NCI-H524 treated with DMSO at 0.1 percent for 48 hours (cell line): ENCODE data around the gene AGGF1.
"Not testable (repeated sequence)": the region's sequence is repeated elsewhere in the genome, so short reads cannot be mapped to it uniquely, and the experiment has no call there.

ENCODE experiments used
- DNase-seq: peaks from one replicate; lab custom pipeline; 2025; lab: John Stamatoyannopoulos, UW

AGGF1 gene

GRCh38 chr5:77028631-77029375 lies 1.4 kb upstream of the AGGF1 start:
- DNase-seq, result no peak

GRCh38 chr5:77029376-77029885 lies 773 bp upstream of the AGGF1 start:
- no peak for DNase-seq

GRCh38 chr5:77031891-77032290 lies 1.7 kb downstream of the AGGF1 start:
- no peak for DNase-seq

DNA sequence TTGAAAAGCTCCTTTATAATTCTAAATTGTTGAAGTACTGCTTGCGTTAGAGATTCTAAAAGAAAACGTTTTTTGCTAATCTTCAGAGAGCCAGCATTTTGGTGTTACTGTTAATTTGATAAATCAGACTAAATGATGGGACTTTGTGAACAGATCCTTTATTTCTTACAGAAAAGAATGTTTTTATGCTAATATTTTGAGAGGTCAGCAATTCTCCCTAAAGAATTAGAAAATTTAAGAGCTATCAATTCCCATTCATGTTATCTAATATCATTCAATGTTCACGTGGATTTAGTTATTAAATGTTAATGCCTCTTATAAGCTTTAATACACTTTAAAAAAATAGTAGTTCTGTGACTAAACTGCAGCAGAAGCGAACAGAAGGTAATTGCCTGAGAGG lies 2.4 kb downstream of the AGGF1 start:
- DNase-seq, result no peak

DNA sequence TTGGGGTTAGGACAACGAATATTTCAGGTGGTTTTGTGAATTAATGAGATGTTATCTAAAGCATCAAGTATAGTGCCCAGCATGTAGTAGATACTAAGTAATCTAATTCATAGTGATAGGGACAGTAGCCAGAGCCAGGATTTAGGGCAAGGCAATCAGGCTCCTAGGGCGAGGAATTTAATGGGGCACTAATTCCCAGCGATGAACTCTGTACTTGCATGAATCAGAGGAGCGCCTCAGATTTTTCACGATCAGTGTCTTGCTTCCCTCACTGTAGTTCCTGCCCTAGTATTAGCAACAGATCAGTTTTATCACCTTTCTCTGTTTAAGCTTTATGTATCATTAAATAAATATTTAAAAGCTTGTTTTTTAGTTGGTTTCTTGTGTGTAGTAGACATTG lies 3.1 kb downstream of the AGGF1 start:
- no peak for DNase-seq

DNA sequence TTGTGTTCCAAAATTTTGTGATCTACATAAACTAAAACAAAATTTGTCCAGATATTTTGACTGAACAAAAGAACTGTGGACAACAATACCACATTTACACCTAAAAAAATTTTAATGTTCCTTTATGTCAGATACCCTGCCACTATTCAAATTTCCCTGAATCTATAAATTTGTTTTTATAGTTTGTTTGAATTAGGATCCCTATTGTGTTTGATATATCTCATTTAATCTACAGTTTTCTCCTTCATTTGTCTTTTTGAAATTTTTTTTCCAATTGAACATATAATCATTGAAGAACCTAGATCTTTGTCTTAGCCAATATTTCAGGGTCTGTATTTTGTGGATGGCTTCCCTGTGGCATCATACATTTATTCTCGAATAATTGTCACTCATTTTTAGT lies 5.7 kb downstream of the AGGF1 start:
- no peak for DNase-seq

DNA sequence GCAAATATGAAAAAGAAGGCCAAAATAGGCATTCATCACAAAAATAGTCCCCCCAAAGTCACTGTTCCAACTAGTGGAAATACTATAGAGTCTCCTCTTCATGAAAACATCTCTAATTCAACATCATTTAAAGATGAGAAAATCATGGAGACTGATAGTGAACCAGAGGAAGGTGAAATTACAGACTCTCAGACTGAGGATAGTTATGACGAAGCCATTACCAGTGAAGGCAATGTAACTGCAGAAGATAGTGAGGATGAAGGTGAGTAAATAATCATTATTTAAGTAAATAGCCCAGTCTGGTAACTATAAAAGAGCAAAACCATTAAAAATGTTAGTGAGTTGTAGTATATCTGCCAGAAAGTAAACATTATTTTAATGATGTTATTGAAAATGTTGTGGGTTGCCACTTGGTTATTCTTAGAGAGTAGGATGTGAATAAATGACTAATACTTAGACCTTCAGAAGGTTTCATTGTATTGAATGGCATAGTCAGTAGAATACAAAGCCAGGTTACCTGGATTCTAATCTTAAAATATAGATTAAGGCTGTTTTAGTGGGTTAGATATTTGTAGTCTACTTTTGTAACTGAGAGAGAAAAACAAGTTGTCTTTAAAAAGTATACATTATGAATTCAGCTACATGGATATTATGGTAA lies 16.3 kb downstream of the AGGF1 start:
- DNase-seq, result no peak

DNA sequence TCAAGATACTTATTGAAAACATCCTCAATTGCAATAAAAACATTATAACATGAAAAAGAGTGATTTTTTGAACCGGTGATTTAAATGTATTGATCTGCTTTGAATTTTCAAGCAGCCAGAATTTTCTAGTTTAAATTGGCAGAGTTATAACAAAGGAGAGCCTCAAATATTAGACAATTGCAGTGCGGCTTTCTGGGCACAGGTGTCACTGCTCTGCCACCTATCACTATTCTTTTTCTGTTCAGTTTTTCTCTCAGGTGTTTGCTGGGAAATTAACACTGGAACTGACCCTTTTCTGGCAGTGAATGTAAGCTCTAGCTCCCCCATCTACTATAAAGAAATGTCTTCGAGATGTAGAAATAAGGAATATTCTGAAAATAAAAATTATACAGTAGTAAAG lies 33.8 kb downstream of the AGGF1 start:
- DNase-seq, result no peak

DNA sequence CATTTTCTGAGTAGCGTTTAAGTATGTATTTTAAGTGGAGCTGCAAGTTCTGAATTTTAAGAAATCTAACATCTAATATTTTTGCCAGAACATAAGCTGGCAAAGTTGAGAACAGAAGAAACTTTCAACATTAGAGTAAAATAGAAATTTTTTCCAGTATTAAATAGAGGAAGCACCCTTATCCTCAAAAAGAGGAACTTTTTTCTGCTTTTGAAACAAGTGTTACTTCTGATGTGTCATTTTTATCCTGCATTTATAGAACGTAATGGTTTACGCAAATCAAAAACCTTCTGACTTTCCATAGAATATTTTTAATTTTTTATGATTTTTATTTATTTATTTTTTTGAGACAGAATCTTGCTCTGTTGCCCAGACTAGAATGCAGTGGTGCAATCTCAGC lies 35.1 kb downstream of the AGGF1 start:
- no peak for DNase-seq

DNA sequence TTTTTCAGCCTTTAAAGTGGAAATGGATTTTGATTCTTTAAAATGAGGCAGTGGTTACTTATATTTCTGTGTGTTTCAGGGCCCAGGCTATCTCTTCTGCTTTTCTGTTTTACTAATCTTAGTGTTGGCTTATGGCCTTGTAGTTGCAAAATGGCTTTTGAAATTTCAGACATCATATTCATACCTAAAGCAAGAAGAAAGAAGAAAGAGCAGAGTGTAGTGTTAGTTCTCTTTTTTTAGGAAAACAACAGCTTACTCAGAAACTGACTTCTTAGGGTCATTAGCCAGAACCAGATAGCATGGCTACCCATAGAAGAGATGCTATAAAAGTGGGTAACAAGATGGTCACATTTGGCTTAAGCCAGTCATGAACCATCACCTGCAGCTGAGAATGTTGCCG lies 36.0 kb downstream of the AGGF1 start:
- no peak for DNase-seq

GRCh38 chr5:77066823-77067442 lies 36.7 kb downstream of the AGGF1 start:
- DNase-seq, result no peak

DNA sequence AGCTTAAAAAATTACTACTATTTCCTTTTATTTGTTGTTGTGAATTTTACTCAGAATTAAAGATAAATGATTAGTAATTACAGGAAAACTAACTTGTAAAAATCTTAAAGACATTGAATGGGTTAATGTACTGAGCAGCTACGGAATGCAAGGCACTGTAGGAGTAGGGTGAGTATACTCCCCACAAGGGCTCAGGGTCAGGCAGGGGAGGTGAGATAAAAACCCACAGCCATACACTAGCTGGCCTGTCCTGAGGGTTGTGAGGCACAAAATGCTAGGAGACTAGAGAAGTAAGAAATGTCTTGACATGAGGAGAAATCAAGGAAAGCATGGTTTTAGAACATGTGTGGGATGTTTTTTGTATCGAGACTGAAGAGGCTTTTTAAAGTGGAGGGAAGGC lies 43.5 kb downstream of the AGGF1 start:
- no peak for DNase-seq

DNA sequence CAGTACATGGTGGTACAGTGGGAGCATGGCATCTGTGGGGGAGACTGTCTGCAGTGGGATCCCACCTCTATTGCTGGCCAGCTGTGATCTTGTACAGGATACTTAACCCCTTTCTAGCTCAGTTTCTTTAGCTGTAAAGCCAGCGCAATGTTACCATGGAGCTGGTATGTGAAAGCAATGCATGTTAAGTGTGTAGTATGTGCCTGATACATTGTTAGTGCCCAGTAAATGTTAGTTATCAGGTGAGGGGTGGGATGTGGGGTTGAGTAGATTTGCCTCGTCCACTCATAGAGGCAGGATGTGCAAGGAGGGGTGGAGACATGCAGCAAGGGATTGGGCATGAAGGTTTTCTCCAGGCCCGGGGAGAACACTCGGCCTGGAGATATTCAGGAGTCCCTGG lies 44.5 kb downstream of the AGGF1 start:
- DNase-seq, result no peak

DNA sequence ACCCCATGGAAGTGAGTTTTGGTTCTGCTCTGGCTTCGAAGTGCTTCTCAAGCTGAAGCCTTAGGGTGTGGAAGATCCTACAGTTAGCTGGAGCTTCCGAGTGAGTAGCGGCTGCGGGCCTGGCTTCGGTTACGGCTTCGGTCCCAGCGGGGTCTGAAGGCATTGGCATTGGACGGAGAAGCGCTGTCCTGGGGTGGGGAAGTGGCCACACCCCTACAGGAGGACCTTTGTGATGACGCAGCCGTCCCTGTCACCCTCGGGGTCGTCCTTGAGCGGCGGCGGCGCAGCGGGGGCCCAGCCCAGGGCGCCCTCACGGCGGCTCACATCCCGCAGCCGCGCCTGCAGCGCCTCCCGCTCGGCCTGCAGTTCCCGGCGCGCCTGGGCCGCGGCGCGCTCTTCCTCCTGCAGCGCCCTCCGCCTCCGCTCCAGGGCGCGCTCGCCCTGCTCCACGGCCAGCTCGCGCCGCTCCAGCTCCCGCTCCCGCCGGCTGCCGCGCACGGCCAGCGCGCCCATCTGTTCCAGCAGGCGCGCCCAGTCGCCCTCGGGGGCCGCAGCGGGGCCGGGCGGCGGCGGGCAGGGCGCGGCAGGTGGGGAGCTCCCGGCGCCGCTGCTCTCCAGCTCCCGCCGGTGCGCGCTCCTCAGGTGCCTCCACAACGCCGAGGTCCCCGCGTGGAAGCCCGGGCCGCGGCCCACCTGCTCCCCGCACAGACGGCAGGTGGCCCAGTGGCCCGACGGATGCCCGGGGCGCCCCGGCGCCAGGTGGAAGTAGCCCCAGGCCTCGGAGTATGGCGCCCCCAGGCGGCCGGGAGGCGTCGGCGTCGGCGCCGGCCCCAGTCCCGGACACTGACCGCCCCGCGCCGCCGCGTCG lies 47.0 kb downstream of the AGGF1 start:
- peak; percentile 13 for DNase-seq

GRCh38 chr5:77077829-77078176 lies 47.6 kb downstream of the AGGF1 start:
- DNase-seq, result no peak

GRCh38 chr5:77080479-77080878 lies 50.3 kb downstream of the AGGF1 start:
- DNase-seq, result not testable (repeated sequence)

GRCh38 chr5:77080905-77081304 lies 50.7 kb downstream of the AGGF1 start:
- DNase-seq, result no peak

DNA sequence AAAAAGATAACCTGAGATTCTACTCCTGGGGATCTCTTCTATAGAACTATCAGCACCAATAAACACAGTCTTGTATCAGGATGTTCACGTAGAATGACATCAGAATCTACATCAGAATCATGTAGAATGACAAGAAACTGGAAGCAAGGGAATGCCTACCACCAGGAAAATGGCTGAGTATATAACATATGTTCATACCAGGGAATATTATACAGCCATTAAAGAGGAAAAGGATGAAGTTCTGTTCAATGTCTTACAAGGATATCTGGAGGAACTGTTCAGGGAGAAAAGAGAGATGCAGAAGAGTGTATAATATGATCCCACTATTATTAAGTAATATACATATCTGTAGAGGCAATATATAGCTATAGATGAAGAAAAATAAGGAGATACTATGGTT lies 52.1 kb downstream of the AGGF1 start:
- no peak for DNase-seq

GRCh38 chr5:77083088-77083487 lies 52.9 kb downstream of the AGGF1 start:
- no peak for DNase-seq

GRCh38 chr5:77086368-77086688 lies 56.1 kb downstream of the AGGF1 start:
- no peak for DNase-seq

DNA sequence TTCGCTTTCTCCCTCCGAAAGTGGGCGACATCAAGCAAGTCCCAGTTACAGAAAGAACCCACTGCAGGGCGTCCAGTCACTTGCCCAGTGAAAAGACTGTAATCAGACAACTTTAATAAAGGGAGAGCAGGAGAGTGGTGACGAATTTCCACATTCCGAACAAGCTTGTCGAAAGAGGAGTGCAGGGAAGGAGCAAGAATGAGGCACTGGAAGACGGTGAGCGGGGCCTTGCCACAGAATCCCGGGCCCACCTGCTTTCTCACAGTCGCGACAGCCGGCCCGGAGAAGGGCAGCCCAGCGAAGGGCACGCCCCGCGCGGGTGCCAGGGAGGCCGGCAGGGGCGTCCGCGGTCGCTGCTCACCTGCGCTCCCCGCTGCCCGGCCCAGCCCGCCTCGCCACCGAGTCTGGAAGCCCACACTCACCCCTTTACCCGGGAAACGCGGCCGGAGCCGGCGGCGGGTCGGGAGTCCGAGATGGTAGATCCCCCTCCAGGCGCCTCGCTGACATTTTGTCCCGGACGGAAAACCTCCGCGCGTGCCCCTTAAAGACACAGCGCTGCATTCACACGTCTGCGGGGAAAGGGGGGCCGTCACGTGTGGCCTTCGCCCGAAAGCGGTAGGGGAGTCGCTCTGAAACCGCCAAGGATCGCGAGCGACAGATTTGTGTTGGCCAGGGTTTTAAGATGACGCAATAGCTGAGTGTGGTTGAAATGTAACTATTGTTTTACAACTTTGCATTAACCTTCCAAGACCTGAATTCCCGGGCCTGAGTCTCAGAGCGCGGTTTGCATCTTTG lies 56.7 kb downstream of the AGGF1 start, which contains the start of gene ZBED3:
Gene ZBED3 (minus strand): TSS at position 597 of the 795 bp plus-strand sequence. CDS start 9,407 bp downstream, outside the sequence.
- peak; percentile 40 for DNase-seq
